ENCODE data around the gene MMP3. TPM values are rescaled to one million over a fixed set of nuclear protein-coding genes. Genes with fewer than 3 reads are reported as not detected.

Gene MMP3
- total RNA-seq, 1 donor from 2014 or later = not detected

DNA sequence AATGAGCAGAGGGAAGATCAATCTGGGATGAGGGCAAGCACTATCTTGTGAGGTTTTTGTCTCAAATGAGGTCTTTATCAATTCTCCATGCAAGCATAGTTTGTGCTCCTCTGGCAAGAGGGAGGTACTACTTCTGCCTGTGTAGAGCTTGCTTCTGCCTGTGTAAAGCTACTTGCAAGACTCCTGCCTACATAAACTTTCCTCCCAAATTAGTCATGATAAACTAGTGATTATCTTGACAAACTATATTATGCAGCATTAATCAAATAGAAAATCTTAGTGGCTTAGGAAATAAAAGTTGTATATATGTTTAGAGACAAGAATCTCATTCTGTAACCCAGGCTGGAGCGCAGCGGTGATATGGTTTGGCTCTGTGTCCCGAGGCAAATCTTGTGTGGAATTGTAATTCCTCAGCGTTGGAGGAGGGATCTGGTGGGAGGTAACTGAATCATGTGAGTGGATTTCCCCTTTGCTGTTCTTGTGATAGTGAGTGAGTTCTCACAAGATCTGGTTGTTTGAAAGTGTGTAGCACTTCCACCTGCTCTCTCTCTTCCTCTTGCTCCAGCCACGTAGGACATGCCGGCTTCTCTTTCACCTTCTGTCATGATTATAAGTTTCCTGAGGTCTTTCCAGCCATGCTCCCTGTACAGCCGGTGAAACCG is 54.9 kb downstream of the MMP3 start:
- peak; percentile 60 for DNase-seq

Other genes starting within 250 kb of the MMP3 start
- gene MMP20, start 218.3 kb downstream of the MMP3 start, total RNA-seq = not detected in 2 replicates
- gene MMP27, start 137.8 kb downstream of the MMP3 start, total RNA-seq = not detected in 2 replicates
- gene MMP8, start 118.7 kb downstream of the MMP3 start, total RNA-seq = not detected in 2 replicates
- 5.0 and 7.3 TPM in 2 replicates for gene MMP10, start 63.0 kb downstream of the MMP3 start, total RNA-seq
- gene MMP1, start 45.4 kb downstream of the MMP3 start, total RNA-seq = 650 and 1,055 TPM in 2 replicates
- gene MMP12, start 31.4 kb upstream of the MMP3 start, total RNA-seq = not detected in 2 replicates
- not detected in 2 replicates for gene MMP13, start 112.1 kb upstream of the MMP3 start, total RNA-seq
- gene DCUN1D5, start 248.6 kb upstream of the MMP3 start, total RNA-seq = 44.9 and 52.9 TPM in 2 replicates

All from dermis blood vessel endothelial cell (primary cell).